HG03432 (cell line): ENCODE data around the gene PTBP2.

ENCODE experiments used
- ATAC-seq: cut with Tn5 transposase; IDR thresholded peaks from one replicate; pipeline ENCODE4 v1.9.1; 2021; ENCODE audit warnings: mild to moderate bottlenecking, moderate library complexity; ENCODE audit not compliant: unreplicated experiment

PTBP2 gene

GRCh38 chr1:96820107-96820506 is 98.5 kb downstream of the PTBP2 start:
- ATAC-seq, result no peak

DNA sequence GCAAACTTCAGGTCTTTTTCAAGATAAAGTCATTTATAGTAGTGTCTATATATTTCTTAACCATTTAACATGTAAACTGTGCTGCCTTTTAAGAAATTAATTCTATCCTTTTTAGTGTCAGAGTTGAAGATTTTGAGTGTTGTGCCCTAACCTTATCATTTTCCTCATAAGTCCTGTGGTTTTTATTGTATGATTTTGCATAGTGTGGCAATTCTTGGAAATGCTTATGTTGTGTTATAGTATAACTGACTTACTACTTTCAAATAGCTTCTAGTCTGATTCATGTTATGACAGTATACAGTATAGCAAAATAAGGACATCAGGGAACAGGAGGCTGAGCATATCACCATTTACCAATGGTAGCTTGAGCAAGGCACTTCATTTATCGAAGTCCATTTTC is 99.1 kb downstream of the PTBP2 start:
- no peak for ATAC-seq

DNA sequence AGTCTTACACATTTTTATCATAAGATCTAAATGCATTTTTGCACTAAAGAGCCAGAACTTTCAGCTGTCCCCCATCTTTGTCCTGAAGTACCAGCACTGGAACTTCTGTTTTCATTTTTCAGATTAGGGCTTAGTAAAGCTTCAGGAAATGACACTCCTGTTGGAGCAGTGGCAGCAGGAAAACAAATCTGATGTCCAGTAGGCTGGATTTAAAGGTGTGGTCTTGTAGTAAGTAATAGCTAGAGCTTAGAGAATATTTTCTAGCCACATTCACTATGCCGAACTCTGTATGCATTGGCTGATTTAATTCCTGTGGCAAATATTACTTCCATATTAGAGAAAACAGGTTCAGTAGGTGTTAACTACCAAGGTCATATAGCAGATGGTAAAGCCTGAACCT is 103.6 kb downstream of the PTBP2 start:
- ATAC-seq, result no peak

DNA sequence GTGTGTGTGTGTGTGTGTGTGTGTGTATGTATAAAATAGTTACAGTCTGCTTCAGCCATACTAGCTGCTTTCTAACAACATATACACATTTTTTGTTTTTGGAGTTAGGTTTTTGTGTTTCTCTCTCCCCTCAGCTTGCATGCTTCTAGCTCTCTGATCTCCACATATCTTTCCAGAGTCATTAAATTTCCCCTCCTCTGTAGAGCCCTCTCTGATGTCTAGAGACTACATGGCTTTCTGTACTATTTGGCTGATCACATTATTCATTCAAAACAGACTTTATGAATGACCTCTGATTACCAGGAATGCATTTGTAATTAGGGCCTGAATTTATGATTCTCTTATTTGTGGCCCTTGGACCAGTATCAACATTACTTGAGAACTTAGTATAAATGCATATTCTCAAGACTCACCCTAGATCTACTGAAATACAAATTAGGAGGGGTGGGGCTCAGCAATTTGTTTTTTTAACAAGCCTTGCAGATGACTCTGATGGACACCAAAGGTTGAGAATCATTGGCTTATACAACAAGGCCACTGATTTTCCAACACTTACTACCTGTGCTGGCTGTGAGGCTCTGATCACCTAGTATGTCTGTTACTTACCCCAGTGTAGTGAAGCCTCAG is 104.5 kb downstream of the PTBP2 start:
- ATAC-seq, result no peak

DNA sequence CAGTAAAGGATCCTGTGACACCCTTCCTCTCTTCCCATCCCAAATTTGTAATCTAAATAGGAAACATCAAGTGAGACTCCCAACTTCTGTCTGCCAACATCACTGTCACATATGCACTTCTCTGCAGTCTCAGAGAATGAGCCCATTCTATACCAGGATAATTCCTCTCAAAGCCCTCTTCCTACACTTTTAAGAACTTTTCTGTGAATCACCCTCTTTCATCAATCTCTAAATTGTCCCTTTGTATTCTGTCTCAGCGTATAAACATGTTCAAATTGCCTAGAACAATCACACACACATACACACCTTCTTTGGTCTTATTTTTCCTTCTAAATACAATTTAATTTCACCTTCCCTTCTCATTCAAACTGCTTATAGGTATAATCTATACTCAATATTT is 111.8 kb downstream of the PTBP2 start:
- ATAC-seq, result no peak

GRCh38 chr1:96834986-96835385 is 113.4 kb downstream of the PTBP2 start:
- ATAC-seq, result no peak

- ATAC-seq, result no peak
These were observed 115.6 kb downstream of the PTBP2 start for GRCh38 chr1:96837057-96837780.

- no peak for ATAC-seq
These were observed 116.2 kb downstream of the PTBP2 start for GRCh38 chr1:96837781-96838216.

DNA sequence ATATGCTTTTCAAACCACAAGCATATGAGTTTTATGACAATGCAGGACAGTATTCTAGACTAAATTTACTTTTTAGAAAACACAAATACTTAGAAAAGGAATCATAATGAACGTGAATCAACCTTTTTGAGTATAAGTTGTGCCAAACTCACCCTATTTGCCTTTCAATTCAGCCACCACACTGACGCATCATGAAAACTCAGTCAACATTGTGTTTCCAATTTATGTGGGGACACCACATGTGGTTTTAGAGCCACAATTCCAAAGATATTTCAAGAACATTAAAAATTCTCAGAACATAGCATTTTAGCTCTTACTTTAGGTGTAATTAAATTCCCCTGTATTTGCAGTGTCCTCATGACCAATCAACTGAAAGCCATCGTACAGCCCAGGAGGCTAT is 118.8 kb downstream of the PTBP2 start:
- no peak for ATAC-seq

- ATAC-seq, result no peak
These were observed 120.6 kb downstream of the PTBP2 start for GRCh38 chr1:96842215-96842614.

- no peak for ATAC-seq
These were observed 121.6 kb downstream of the PTBP2 start for GRCh38 chr1:96843196-96843595.

DNA sequence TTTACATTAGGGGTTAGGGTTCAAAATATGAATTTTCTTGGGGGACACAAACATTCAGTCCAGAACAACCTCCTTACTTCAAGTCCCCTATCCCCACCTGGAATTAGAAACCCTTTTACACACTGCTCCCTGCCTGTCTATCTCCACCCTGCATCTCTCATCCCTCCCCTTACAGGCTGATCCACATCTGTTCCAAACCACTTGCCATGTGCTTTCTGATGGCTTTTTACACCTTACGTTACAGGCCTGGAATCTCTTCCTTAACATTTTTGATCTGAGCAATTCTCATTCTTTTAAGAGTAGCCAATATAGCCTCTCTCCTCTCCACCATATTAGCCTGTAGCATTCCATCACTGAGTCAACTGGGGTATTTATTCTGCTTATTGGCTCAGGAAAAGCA is 122.0 kb downstream of the PTBP2 start:
- no peak for ATAC-seq

DNA sequence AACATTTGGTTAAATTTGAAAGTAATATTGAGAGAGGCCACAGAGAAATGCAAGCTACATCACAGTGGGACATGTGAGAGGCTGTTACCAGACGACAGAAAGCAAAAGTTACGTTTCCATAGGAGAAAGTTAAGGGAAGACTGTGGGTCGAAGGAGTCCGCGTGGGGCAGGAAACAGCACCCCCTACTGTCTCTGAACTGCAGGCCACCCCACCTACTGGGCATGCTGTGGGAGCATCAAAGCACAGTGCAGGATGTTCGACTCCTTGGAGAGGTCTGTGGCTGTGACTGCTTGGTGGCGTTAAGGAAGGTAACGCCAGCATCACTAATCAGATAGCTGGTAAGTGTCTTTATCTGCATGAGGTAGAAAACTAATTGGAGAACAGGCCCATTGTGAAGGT is 123.9 kb downstream of the PTBP2 start:
- peak; percentile 84 for ATAC-seq

DNA sequence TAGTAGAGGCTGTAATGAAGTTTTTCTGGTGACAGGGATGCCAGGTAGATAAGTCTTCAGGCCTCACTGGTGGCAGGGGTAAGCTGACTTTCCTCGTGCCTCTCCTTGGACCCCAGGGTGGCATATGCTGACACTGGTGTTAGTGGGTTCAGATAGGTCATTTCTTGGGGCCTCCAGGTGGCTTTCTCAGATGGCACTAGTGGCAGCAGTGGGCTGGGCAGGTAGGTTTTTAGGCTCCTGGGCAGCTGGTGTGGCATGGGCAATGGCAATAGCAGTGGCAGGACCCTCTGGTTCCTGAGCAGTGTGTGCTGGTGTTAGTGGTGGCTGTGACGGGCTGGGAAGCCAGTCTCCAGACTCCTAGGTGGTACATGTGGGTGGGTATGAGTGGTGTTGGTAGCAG is 140.3 kb downstream of the PTBP2 start:
- ATAC-seq, result no peak

DNA sequence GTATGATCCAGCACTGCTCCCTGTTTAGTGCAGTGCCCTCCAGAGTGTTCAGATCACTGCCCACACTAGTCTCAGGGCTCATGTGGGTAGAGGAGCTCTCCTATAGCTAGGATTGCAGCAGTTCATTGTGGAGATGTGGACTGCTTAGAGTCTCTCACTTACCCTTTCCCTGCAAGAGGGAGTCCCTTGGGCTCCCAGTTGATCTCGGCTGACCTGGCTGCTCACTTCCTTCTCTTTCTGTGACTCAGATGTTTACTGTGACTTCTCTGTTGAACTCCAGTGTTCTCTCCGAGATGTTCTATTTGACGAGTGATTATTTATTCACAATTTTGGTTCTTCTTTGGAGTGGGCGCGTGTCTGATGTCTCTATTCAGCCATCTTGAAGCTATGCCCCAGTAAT is 141.9 kb downstream of the PTBP2 start:
- no peak for ATAC-seq
